Measurements from ENCODE around the gene DOCK7. TPM values are rescaled to one million over a fixed set of nuclear protein-coding genes. Genes with fewer than 3 reads are reported as not detected.

Gene DOCK7
- total and polyA plus RNA-seq, 2 of the 8 experiments (the other 6 are each of a cell fraction or from before 2014, with no cell fraction given): 10.2 to 33.7 TPM

GRCh38 chr1:62481681-62482080 lies 206.5 kb downstream of the DOCK7 start:
- Histone ChIP-seq H4K5ac (ENCODE audit: insufficient read length, low read depth, low read length) (no peak overlapping the region), H3K4ac (replicated peaks; ENCODE audit: insufficient read length, low read depth, low read length) (no peak overlapping the region), H3K4me1 (replicated peaks in 1 of 4; ENCODE audit: control insufficient read depth in 3 of 4, insufficient read depth in 4 of 4, low read length in 3 of 4) (peaks cover 0 to 3% (median 0%) of the 10 kb centered on the region in 4 experiments; a peak in 2 of 7 replicates), H2BK120ac (replicated peaks; ENCODE audit: low read depth, low read length) (no peak overlapping the region), H3K56ac (replicated peaks; ENCODE audit: insufficient read length, low read depth, low read length) (no peak overlapping the region), H2BK5ac (ENCODE audit: low read depth, low read length) (no peak overlapping the region), H3K36me3 (ENCODE audit: control insufficient read depth in 2 of 4, insufficient read depth in 4 of 4, low read length in 3 of 4) (no peaks in the 10 kb centered on the region), H3K23me2 (ENCODE audit: low read depth, low read length) (no peaks in the 10 kb centered on the region), H3K18ac (ENCODE audit: extremely low read depth, low read length) (no peak overlapping the region), H3K9ac (replicated peaks in 1 of 4; ENCODE audit: extremely low read depth in 1 of 4, low read depth in 3 of 4, low read length in 3 of 4) (no peak overlapping the region), H2AFZ (ENCODE audit: low read length) (no peak overlapping the region), H2BK12ac (ENCODE audit: low read depth, low read length) (no peak overlapping the region), H4K91ac (replicated peaks; ENCODE audit: insufficient read length, low read length) (no peak overlapping the region), H4K20me1 (replicated peaks in 1 of 2; ENCODE audit: control insufficient read depth in 1 of 2, insufficient read depth in 2 of 2, low read length in 2 of 2) (no peaks in the 10 kb centered on the region), H3K4me2 (ENCODE audit: insufficient read depth in 1 of 2, low read depth in 2 of 2, low read length in 2 of 2) (no peak overlapping the region), H3K79me1 (ENCODE audit: low read depth, low read length) (no peaks in the 10 kb centered on the region), H2BK15ac (ENCODE audit: low read length) (no peak overlapping the region), H4K8ac (ENCODE audit: extremely low read depth, insufficient read depth, low read length) (no peak overlapping the region), H2BK20ac (ENCODE audit: low read length) (no peak overlapping the region), H3K23ac (ENCODE audit: insufficient read length) (no peak overlapping the region), H3K79me2 (ENCODE audit: control insufficient read depth in 1 of 2, insufficient read depth in 2 of 2, low read length in 2 of 2) (no peaks in the 10 kb centered on the region), H3K14ac (ENCODE audit: insufficient read length) (no peak overlapping the region), H3K27me3 (replicated peaks in 1 of 4; ENCODE audit: control insufficient read depth in 3 of 4, extremely low read depth in 1 of 4, insufficient read depth in 3 of 4, low read length in 3 of 4) (no peaks in the 10 kb centered on the region), H3K27ac (ENCODE audit: low read depth, low read length) (no peak overlapping the region), H2AK5ac (ENCODE audit: low read depth, low read length) (no peak overlapping the region), H3K9me3 (ENCODE audit: insufficient read depth in 2 of 2, low read depth in 1 of 2, low read length in 1 of 2) (no peaks in the 10 kb centered on the region), H3K4me3 (ENCODE audit: extremely low read depth in 1 of 4, insufficient read depth in 2 of 4, low read depth in 3 of 4, low read length in 4 of 4) (no peak overlapping the region)
- DNase-seq (ENCODE audit: low read depth in 1 of 2, low spot score in 2 of 2) (no peak), FAIRE-seq (no peak)
- CTCF ChIA-PET (ENCODE audit: partially characterized antibody): interaction anchor here (0.6 to 0.8 kb wide), 2 partner anchors 33 to 102 kb away, joined by 3 to 4 read pairs; no protein-coding TSS in a partner anchor
- TF ChIP-seq POLR2AphosphoS5 (IDR thresholded peaks at IDR 0.05; ENCODE audit: low read depth, low read length) (no peak), SRF (IDR thresholded peaks at IDR 0.05; ENCODE audit: low read depth, low read length) (no peak), ATF3 (IDR thresholded peaks at IDR 0.05; ENCODE audit: insufficient read depth, low read depth, low read length) (no peak), HDAC2 (IDR thresholded peaks at IDR 0.05; ENCODE audit: borderline replicate concordance in 1 of 2, low read depth in 2 of 2, low read length in 2 of 2) (no peak), CHD2 (IDR thresholded peaks at IDR 0.05; ENCODE audit: low read length) (no peak), SIRT6 (IDR thresholded peaks at IDR 0.05; ENCODE audit: low read length) (no peak), CBX5 (IDR thresholded peaks at IDR 0.05; ENCODE audit: low read depth, low read length) (no peak), MAFK (IDR thresholded peaks at IDR 0.05; ENCODE audit: low read depth, low read length) (no peak)
- POLR2A ChIA-PET (ENCODE audit: partially characterized antibody): interaction anchor here (0.6 kb wide), 1 partner anchor 250 kb away, joined by 4 read pairs; no protein-coding TSS in a partner anchor
- WGBS, 2 experiments (ENCODE audit: extremely low coverage in 1 of 2, insufficient coverage in 1 of 2, insufficient read length in 1 of 2, insufficient replicate concordance in 2 of 2, low coverage in 1 of 2, low lambda C conversion rate in 2 of 2, missing lambda C conversion rate in 1 of 2): 83% methylated on average over 3 of the region's 3 CpGs; no CpG with 5 or more reads in 1 of the 2 experiments

All from H1 (cell line).